ENCODE data around the gene PCDHGA2.
A peak's percentile ranks its signal among the peaks of the same experiment; 100 is the strongest.
"Not testable (repeated sequence)": the region's sequence is repeated elsewhere in the genome, so short reads cannot be mapped to it uniquely, and the experiment has no call there.

Gene PCDHGA2
- total RNA-seq, result 0 to 0.44 (median 0) reads per million in 3 donors

- Histone ChIP-seq H3K4me1 (ENCODE audit: control insufficient read depth, insufficient read depth, low read length, poor library complexity, severe bottlenecking) (no peaks in the 10 kb centered on the region), H3K27ac (ENCODE audit: insufficient read depth, low read length, poor library complexity, severe bottlenecking) (no peak within 1 kb of the TSS), H3K9me3 (ENCODE audit: control insufficient read depth, low read length) (peaks cover 3% of the 10 kb centered on the region), H3K27me3 (replicated peaks; ENCODE audit: control insufficient read depth, insufficient read depth, low read length, poor library complexity, severe bottlenecking) (peaks cover 16% of the 10 kb centered on the region), H3K4me3 (ENCODE audit: insufficient read depth, low read depth, low read length, poor library complexity, severe bottlenecking) (no peak within 1 kb of the TSS), H3K36me3 (ENCODE audit: control insufficient read depth, insufficient read depth, low read length) (no peaks in the 10 kb centered on the region)
- DNase-seq, result no peak
Observed at GRCh38 chr5:141338538-141339306, at the start of gene PCDHGA2. TSS of gene PCDHGA2 (plus strand) at chr5:141338760.

GRCh38 chr5:141298376-141298775 lies 40.2 kb upstream of the PCDHGA2 start:
- DNase-seq, result no peak
- Histone ChIP-seq H3K36me3 (ENCODE audit: control insufficient read depth, insufficient read depth, low read length) (no peaks in the 10 kb centered on the region), H3K4me3 (ENCODE audit: insufficient read depth, low read depth, low read length, poor library complexity, severe bottlenecking) (no peak overlapping the region), H3K27me3 (replicated peaks; ENCODE audit: control insufficient read depth, insufficient read depth, low read length, poor library complexity, severe bottlenecking) (no peaks in the 10 kb centered on the region), H3K27ac (ENCODE audit: insufficient read depth, low read length, poor library complexity, severe bottlenecking) (no peak overlapping the region), H3K4me1 (ENCODE audit: control insufficient read depth, insufficient read depth, low read length, poor library complexity, severe bottlenecking) (no peaks in the 10 kb centered on the region), H3K9me3 (ENCODE audit: control insufficient read depth, low read length) (peaks cover 10% of the 10 kb centered on the region)

GRCh38 chr5:141303756-141304155 lies 34.8 kb upstream of the PCDHGA2 start, which contains the start of gene SLC25A2:
TSS of gene SLC25A2 (minus strand) at chr5:141304049. CDS start at chr5:141303865, 184 bp downstream.
- Histone ChIP-seq H3K9me3 (ENCODE audit: control insufficient read depth, low read length) (peaks cover 36% of the 10 kb centered on the region), H3K27me3 (replicated peaks; ENCODE audit: control insufficient read depth, insufficient read depth, low read length, poor library complexity, severe bottlenecking) (no peaks in the 10 kb centered on the region), H3K36me3 (ENCODE audit: control insufficient read depth, insufficient read depth, low read length) (no peaks in the 10 kb centered on the region), H3K4me3 (ENCODE audit: insufficient read depth, low read depth, low read length, poor library complexity, severe bottlenecking) (no peak within 1 kb of the TSS), H3K4me1 (ENCODE audit: control insufficient read depth, insufficient read depth, low read length, poor library complexity, severe bottlenecking) (no peaks in the 10 kb centered on the region), H3K27ac (ENCODE audit: insufficient read depth, low read length, poor library complexity, severe bottlenecking) (no peak within 1 kb of the TSS)
- no peak for DNase-seq

- Histone ChIP-seq H3K27ac (ENCODE audit: insufficient read depth, low read length, poor library complexity, severe bottlenecking) (no peak overlapping the region), H3K4me3 (ENCODE audit: insufficient read depth, low read depth, low read length, poor library complexity, severe bottlenecking) (no peak overlapping the region), H3K4me1 (ENCODE audit: control insufficient read depth, insufficient read depth, low read length, poor library complexity, severe bottlenecking) (no peaks in the 10 kb centered on the region), H3K36me3 (ENCODE audit: control insufficient read depth, insufficient read depth, low read length) (no peaks in the 10 kb centered on the region), H3K9me3 (ENCODE audit: control insufficient read depth, low read length) (peaks cover 44% of the 10 kb centered on the region), H3K27me3 (replicated peaks; ENCODE audit: control insufficient read depth, insufficient read depth, low read length, poor library complexity, severe bottlenecking) (no peaks in the 10 kb centered on the region)
- no peak for DNase-seq
Observed at GRCh38 chr5:141306630-141307029, 31.9 kb upstream of the PCDHGA2 start.

GRCh38 chr5:141313711-141314110 lies 24.8 kb upstream of the PCDHGA2 start:
- Histone ChIP-seq H3K36me3 (ENCODE audit: control insufficient read depth, insufficient read depth, low read length) (no peaks in the 10 kb centered on the region), H3K27me3 (replicated peaks; ENCODE audit: control insufficient read depth, insufficient read depth, low read length, poor library complexity, severe bottlenecking) (no peaks in the 10 kb centered on the region), H3K4me3 (ENCODE audit: insufficient read depth, low read depth, low read length, poor library complexity, severe bottlenecking) (no peak overlapping the region), H3K9me3 (ENCODE audit: control insufficient read depth, low read length) (peaks cover 27% of the 10 kb centered on the region), H3K27ac (ENCODE audit: insufficient read depth, low read length, poor library complexity, severe bottlenecking) (no peak overlapping the region), H3K4me1 (ENCODE audit: control insufficient read depth, insufficient read depth, low read length, poor library complexity, severe bottlenecking) (no peaks in the 10 kb centered on the region)
- no peak for DNase-seq

- H3K4me1 ChIP-seq (ENCODE audit: control insufficient read depth, insufficient read depth, low read length, poor library complexity, severe bottlenecking); H3K36me3 ChIP-seq (ENCODE audit: control insufficient read depth, insufficient read depth, low read length); H3K4me3 ChIP-seq (ENCODE audit: insufficient read depth, low read depth, low read length, poor library complexity, severe bottlenecking); H3K27me3 ChIP-seq (replicated peaks; ENCODE audit: control insufficient read depth, insufficient read depth, low read length, poor library complexity, severe bottlenecking); H3K27ac ChIP-seq (ENCODE audit: insufficient read depth, low read length, poor library complexity, severe bottlenecking); DNase-seq: not testable (repeated sequence)
- peaks cover 31% of the 10 kb centered on the region for H3K9me3 ChIP-seq (ENCODE audit: control insufficient read depth, low read length)
Observed at GRCh38 chr5:141316963-141317362, 21.6 kb upstream of the PCDHGA2 start.

- no peaks in the 10 kb centered on the region for H3K4me1 ChIP-seq (ENCODE audit: control insufficient read depth, insufficient read depth, low read length, poor library complexity, severe bottlenecking)
- H3K27me3 ChIP-seq (replicated peaks; ENCODE audit: control insufficient read depth, insufficient read depth, low read length, poor library complexity, severe bottlenecking), result no peaks in the 10 kb centered on the region
- H3K4me3 ChIP-seq (ENCODE audit: insufficient read depth, low read depth, low read length, poor library complexity, severe bottlenecking), result no peak overlapping the region
- peaks cover 31% of the 10 kb centered on the region for H3K9me3 ChIP-seq (ENCODE audit: control insufficient read depth, low read length)
- no peak overlapping the region for H3K27ac ChIP-seq (ENCODE audit: insufficient read depth, low read length, poor library complexity, severe bottlenecking)
- DNase-seq, result no peak
- peaks cover 9% of the 10 kb centered on the region for H3K36me3 ChIP-seq (ENCODE audit: control insufficient read depth, insufficient read depth, low read length)
Observed at GRCh38 chr5:141319202-141319601, 19.4 kb upstream of the PCDHGA2 start.

- no peak for DNase-seq
- H3K4me3 ChIP-seq (ENCODE audit: insufficient read depth, low read depth, low read length, poor library complexity, severe bottlenecking), result peak overlapping the region; percentile 71
- no peak overlapping the region for H3K27ac ChIP-seq (ENCODE audit: insufficient read depth, low read length, poor library complexity, severe bottlenecking)
- peaks cover 9% of the 10 kb centered on the region for H3K36me3 ChIP-seq (ENCODE audit: control insufficient read depth, insufficient read depth, low read length)
- peaks cover 31% of the 10 kb centered on the region for H3K9me3 ChIP-seq (ENCODE audit: control insufficient read depth, low read length)
- H3K27me3 ChIP-seq (replicated peaks; ENCODE audit: control insufficient read depth, insufficient read depth, low read length, poor library complexity, severe bottlenecking), result no peaks in the 10 kb centered on the region
- no peaks in the 10 kb centered on the region for H3K4me1 ChIP-seq (ENCODE audit: control insufficient read depth, insufficient read depth, low read length, poor library complexity, severe bottlenecking)
Observed at GRCh38 chr5:141319699-141320098, 18.9 kb upstream of the PCDHGA2 start.

GRCh38 chr5:141320225-141321169 lies 18.1 kb upstream of the PCDHGA2 start, which contains the start of gene TAF7:
TSS of gene TAF7 (minus strand) at chr5:141320784. CDS start at chr5:141320044, 740 bp downstream.
- DNase-seq, result peak; percentile 82 to 89 (median 86)
- no peaks in the 10 kb centered on the region for H3K27me3 ChIP-seq (replicated peaks; ENCODE audit: control insufficient read depth, insufficient read depth, low read length, poor library complexity, severe bottlenecking)
- peak within 1 kb of the TSS; percentile 93 for H3K27ac ChIP-seq (ENCODE audit: insufficient read depth, low read length, poor library complexity, severe bottlenecking)
- H3K4me1 ChIP-seq (ENCODE audit: control insufficient read depth, insufficient read depth, low read length, poor library complexity, severe bottlenecking), result no peaks in the 10 kb centered on the region
- peak within 1 kb of the TSS; percentile 71 for H3K4me3 ChIP-seq (ENCODE audit: insufficient read depth, low read depth, low read length, poor library complexity, severe bottlenecking)
- H3K36me3 ChIP-seq (ENCODE audit: control insufficient read depth, insufficient read depth, low read length), result peaks cover 9% of the 10 kb centered on the region
- H3K9me3 ChIP-seq (ENCODE audit: control insufficient read depth, low read length), result peaks cover 26% of the 10 kb centered on the region
